Measurements from ENCODE around the gene PRDM16.

Gene PRDM16

GRCh38 chr1:3156936-3157335, 87.9 kb downstream of the PRDM16 start:
- H3K4me1 ChIP-seq (ENCODE audit: control insufficient read depth in 2 of 2, insufficient read depth in 1 of 2, low read depth in 1 of 2, low read length in 2 of 2) = peaks cover 0 to 8% of the 10 kb centered on the region in 2 donors
- peak overlapping the region; percentile 85 for H2AK5ac ChIP-seq (ENCODE audit: low read depth, low read length)
- no peak overlapping the region for H3K4ac ChIP-seq (ENCODE audit: low read length)
- peaks cover 0 to 36% (median 0%) of the 10 kb centered on the region in 3 experiments for H3K27me3 ChIP-seq (ENCODE audit: control insufficient read depth in 3 of 3, insufficient read depth in 3 of 3, low read depth in 1 of 3, low read length in 3 of 3)
- H3K14ac ChIP-seq (ENCODE audit: low read length) = peak overlapping the region; percentile 48
- no peak overlapping the region for H2AFZ ChIP-seq (ENCODE audit: low read length)
- no peak overlapping the region for H4K8ac ChIP-seq (ENCODE audit: low read depth, low read length)
- no peaks in the 10 kb centered on the region for H3K79me1 ChIP-seq (ENCODE audit: low read depth, low read length)
- no peak overlapping the region for H3K27ac ChIP-seq (replicated peaks; ENCODE audit: low read length)
- H2BK12ac ChIP-seq (ENCODE audit: low read length) = peak overlapping the region; percentile 36
- H3K9me3 ChIP-seq (replicated peaks in 1 of 2; ENCODE audit: control insufficient read depth in 2 of 2, insufficient read depth in 1 of 2, low read depth in 1 of 2, low read length in 2 of 2) = peaks cover 0 to 2% of the 10 kb centered on the region in 2 donors
- whole genome bisulfite sequencing, 2 donors (ENCODE audit: extremely low coverage in 2 of 2, insufficient read length in 2 of 2, insufficient replicate concordance in 1 of 2) = no CpG with 5 or more reads among the region's 19 CpGs
- peak overlapping the region; percentile 94 for H3K18ac ChIP-seq (ENCODE audit: low read length)
- H3K4me2 ChIP-seq (ENCODE audit: insufficient read depth, low read length, poor library complexity, severe bottlenecking) = no peak overlapping the region
- H3K36me3 ChIP-seq (replicated peaks in 1 of 2; ENCODE audit: control insufficient read depth in 2 of 2, insufficient read depth in 2 of 2, low read length in 2 of 2) = no peaks in the 10 kb centered on the region
- no peak overlapping the region for H4K91ac ChIP-seq (ENCODE audit: low read depth, low read length, poor library complexity)
- H2BK15ac ChIP-seq (ENCODE audit: low read length) = peak overlapping the region; percentile 42
- no peak overlapping the region for H3K9ac ChIP-seq (ENCODE audit: low read depth, low read length, poor library complexity)
- no peak for DNase-seq (ENCODE audit: low spot score)
- no peak overlapping the region for H2BK5ac ChIP-seq (ENCODE audit: low read length)
- H2BK120ac ChIP-seq (ENCODE audit: low read depth, low read length) = no peak overlapping the region
- H3K4me3 ChIP-seq (ENCODE audit: low read length in 2 of 2) = no peak overlapping the region
- H3K23ac ChIP-seq (ENCODE audit: low read depth, low read length, poor library complexity) = no peak overlapping the region

- H3K9ac ChIP-seq (ENCODE audit: low read depth, low read length, poor library complexity) = no peak overlapping the region
- H3K79me1 ChIP-seq (ENCODE audit: low read depth, low read length) = no peaks in the 10 kb centered on the region
- no peak overlapping the region for H2AFZ ChIP-seq (ENCODE audit: low read length)
- H3K27me3 ChIP-seq (ENCODE audit: control insufficient read depth in 3 of 3, insufficient read depth in 3 of 3, low read depth in 1 of 3, low read length in 3 of 3) = peaks cover 0 to 36% (median 0%) of the 10 kb centered on the region in 3 experiments
- no peak overlapping the region for H3K23ac ChIP-seq (ENCODE audit: low read depth, low read length, poor library complexity)
- H3K9me3 ChIP-seq (replicated peaks in 1 of 2; ENCODE audit: control insufficient read depth in 2 of 2, insufficient read depth in 1 of 2, low read depth in 1 of 2, low read length in 2 of 2) = peaks cover 0 to 2% of the 10 kb centered on the region in 2 donors
- H3K4me2 ChIP-seq (ENCODE audit: insufficient read depth, low read length, poor library complexity, severe bottlenecking) = no peak overlapping the region
- H2BK15ac ChIP-seq (ENCODE audit: low read length) = no peak overlapping the region
- H3K4ac ChIP-seq (ENCODE audit: low read length) = no peak overlapping the region
- H2BK120ac ChIP-seq (ENCODE audit: low read depth, low read length) = no peak overlapping the region
- no peak overlapping the region for H3K18ac ChIP-seq (ENCODE audit: low read length)
- peaks cover 0 to 14% of the 10 kb centered on the region in 2 donors for H3K4me1 ChIP-seq (ENCODE audit: control insufficient read depth in 2 of 2, insufficient read depth in 1 of 2, low read depth in 1 of 2, low read length in 2 of 2)
- no peak overlapping the region for H2BK5ac ChIP-seq (ENCODE audit: low read length)
- H2AK5ac ChIP-seq (ENCODE audit: low read depth, low read length) = no peak overlapping the region
- H4K91ac ChIP-seq (ENCODE audit: low read depth, low read length, poor library complexity) = no peak overlapping the region
- H3K4me3 ChIP-seq (ENCODE audit: low read length in 2 of 2) = no peak overlapping the region
- H4K8ac ChIP-seq (ENCODE audit: low read depth, low read length) = no peak overlapping the region
- H2BK12ac ChIP-seq (ENCODE audit: low read length) = no peak overlapping the region
- no peak overlapping the region for H3K14ac ChIP-seq (ENCODE audit: low read length)
- H3K27ac ChIP-seq (replicated peaks; ENCODE audit: low read length) = no peak overlapping the region
- WGBS, 2 donors (ENCODE audit: extremely low coverage in 2 of 2, insufficient read length in 2 of 2, insufficient replicate concordance in 1 of 2) = no CpG with 5 or more reads among the region's 4 CpGs
- H3K36me3 ChIP-seq (replicated peaks in 1 of 2; ENCODE audit: control insufficient read depth in 2 of 2, insufficient read depth in 2 of 2, low read length in 2 of 2) = no peaks in the 10 kb centered on the region
- no peak for DNase-seq (ENCODE audit: low spot score)
These were observed 89.3 kb downstream of the PRDM16 start for GRCh38 chr1:3158347-3158746.

GRCh38 chr1:3159121-3159520, 90.1 kb downstream of the PRDM16 start:
- H3K36me3 ChIP-seq (replicated peaks in 1 of 2; ENCODE audit: control insufficient read depth in 2 of 2, insufficient read depth in 2 of 2, low read length in 2 of 2) = no peaks in the 10 kb centered on the region
- no peak overlapping the region for H3K23ac ChIP-seq (ENCODE audit: low read depth, low read length, poor library complexity)
- no peak overlapping the region for H4K91ac ChIP-seq (ENCODE audit: low read depth, low read length, poor library complexity)
- H3K4me2 ChIP-seq (ENCODE audit: insufficient read depth, low read length, poor library complexity, severe bottlenecking) = no peak overlapping the region
- H3K4me1 ChIP-seq (ENCODE audit: control insufficient read depth in 2 of 2, insufficient read depth in 1 of 2, low read depth in 1 of 2, low read length in 2 of 2) = peaks cover 0 to 14% of the 10 kb centered on the region in 2 donors
- no peak overlapping the region for H3K14ac ChIP-seq (ENCODE audit: low read length)
- peaks cover 0 to 2% of the 10 kb centered on the region in 2 donors for H3K9me3 ChIP-seq (replicated peaks in 1 of 2; ENCODE audit: control insufficient read depth in 2 of 2, insufficient read depth in 1 of 2, low read depth in 1 of 2, low read length in 2 of 2)
- H3K4ac ChIP-seq (ENCODE audit: low read length) = no peak overlapping the region
- H3K79me1 ChIP-seq (ENCODE audit: low read depth, low read length) = no peaks in the 10 kb centered on the region
- peak overlapping the region; percentile 77 for H3K18ac ChIP-seq (ENCODE audit: low read length)
- H3K27ac ChIP-seq (replicated peaks; ENCODE audit: low read length) = no peak overlapping the region
- H2BK5ac ChIP-seq (ENCODE audit: low read length) = no peak overlapping the region
- H4K8ac ChIP-seq (ENCODE audit: low read depth, low read length) = peak overlapping the region; percentile 89
- H3K9ac ChIP-seq (ENCODE audit: low read depth, low read length, poor library complexity) = no peak overlapping the region
- peak overlapping the region; percentile 88 for H2BK15ac ChIP-seq (ENCODE audit: low read length)
- no peak for DNase-seq (ENCODE audit: low spot score)
- no peak overlapping the region for H2BK120ac ChIP-seq (ENCODE audit: low read depth, low read length)
- no peak overlapping the region for H3K4me3 ChIP-seq (ENCODE audit: low read length in 2 of 2)
- WGBS, 2 donors (ENCODE audit: extremely low coverage in 2 of 2, insufficient read length in 2 of 2, insufficient replicate concordance in 1 of 2) = no CpG with 5 or more reads among the region's 10 CpGs
- H3K27me3 ChIP-seq (ENCODE audit: control insufficient read depth in 3 of 3, insufficient read depth in 3 of 3, low read depth in 1 of 3, low read length in 3 of 3) = peaks cover 0 to 31% (median 0%) of the 10 kb centered on the region in 3 experiments
- H2AK5ac ChIP-seq (ENCODE audit: low read depth, low read length) = peak overlapping the region; percentile 93
- no peak overlapping the region for H2AFZ ChIP-seq (ENCODE audit: low read length)
- H2BK12ac ChIP-seq (ENCODE audit: low read length) = no peak overlapping the region

- no peak for DNase-seq (ENCODE audit: low spot score)
- H3K36me3 ChIP-seq (replicated peaks in 1 of 2; ENCODE audit: control insufficient read depth in 2 of 2, insufficient read depth in 2 of 2, low read length in 2 of 2) = no peaks in the 10 kb centered on the region
- H3K14ac ChIP-seq (ENCODE audit: low read length) = peak overlapping the region; percentile 1
- H2AFZ ChIP-seq (ENCODE audit: low read length) = no peak overlapping the region
- H3K9me3 ChIP-seq (replicated peaks in 1 of 2; ENCODE audit: control insufficient read depth in 2 of 2, insufficient read depth in 1 of 2, low read depth in 1 of 2, low read length in 2 of 2) = peaks cover 0 to 2% of the 10 kb centered on the region in 2 donors
- H2BK12ac ChIP-seq (ENCODE audit: low read length) = no peak overlapping the region
- H3K4ac ChIP-seq (ENCODE audit: low read length) = no peak overlapping the region
- no peak overlapping the region for H2BK120ac ChIP-seq (ENCODE audit: low read depth, low read length)
- peak overlapping the region; percentile 48 for H3K23ac ChIP-seq (ENCODE audit: low read depth, low read length, poor library complexity)
- H3K27me3 ChIP-seq (ENCODE audit: control insufficient read depth in 3 of 3, insufficient read depth in 3 of 3, low read depth in 1 of 3, low read length in 3 of 3) = peaks cover 0 to 23% (median 0%) of the 10 kb centered on the region in 3 experiments
- H2BK5ac ChIP-seq (ENCODE audit: low read length) = no peak overlapping the region
- no peaks in the 10 kb centered on the region for H3K79me1 ChIP-seq (ENCODE audit: low read depth, low read length)
- H3K9ac ChIP-seq (ENCODE audit: low read depth, low read length, poor library complexity) = peak overlapping the region; percentile 13
- H4K91ac ChIP-seq (ENCODE audit: low read depth, low read length, poor library complexity) = no peak overlapping the region
- no peak overlapping the region for H3K27ac ChIP-seq (replicated peaks; ENCODE audit: low read length)
- H3K4me2 ChIP-seq (ENCODE audit: insufficient read depth, low read length, poor library complexity, severe bottlenecking) = no peak overlapping the region
- no peak overlapping the region for H4K8ac ChIP-seq (ENCODE audit: low read depth, low read length)
- no peak overlapping the region for H2BK15ac ChIP-seq (ENCODE audit: low read length)
- peak overlapping the region; percentile 60 for H3K18ac ChIP-seq (ENCODE audit: low read length)
- H3K4me1 ChIP-seq (ENCODE audit: control insufficient read depth in 2 of 2, insufficient read depth in 1 of 2, low read depth in 1 of 2, low read length in 2 of 2) = peaks cover 0 to 16% of the 10 kb centered on the region in 2 donors
- H2AK5ac ChIP-seq (ENCODE audit: low read depth, low read length) = no peak overlapping the region
- WGBS, 2 donors (ENCODE audit: extremely low coverage in 2 of 2, insufficient read length in 2 of 2, insufficient replicate concordance in 1 of 2) = no CpG with 5 or more reads among the region's 8 CpGs
- no peak overlapping the region for H3K4me3 ChIP-seq (ENCODE audit: low read length in 2 of 2)
These were observed 91.0 kb downstream of the PRDM16 start for GRCh38 chr1:3159996-3160395.

Measured in neuronal stem cell (in vitro differentiated cells).